Subcutaneous abdominal adipose tissue (tissue), 5 donors: Measurements from ENCODE around the gene ASXL2.

ENCODE experiments used
- H3K27ac ChIP-seq: one replicate; pipeline ENCODE4 v1.7.0; 2013; ENCODE audit warnings: low read depth, mild to moderate bottlenecking, inconsistent platforms, low read length, moderate library complexity
- H3K27me3 ChIP-seq, 5 donors: one replicate each; pipeline ENCODE4 v1.7.0; 2013; ENCODE audit warnings: low read length in 5 of 5, inconsistent platforms in 1 of 5; ENCODE audit not compliant: control insufficient read depth in 5 of 5, insufficient read depth in 4 of 5
- H3K36me3 ChIP-seq, 5 donors: one replicate each; pipeline ENCODE4 v1.7.0; 2013; ENCODE audit warnings: low read length in 5 of 5; ENCODE audit not compliant: control insufficient read depth in 5 of 5, insufficient read depth in 5 of 5
- H3K4me1 ChIP-seq, 5 donors: one replicate each; pipeline ENCODE4 v1.7.0; 2013; ENCODE audit warnings: low read length in 5 of 5, mild to moderate bottlenecking in 3 of 5, moderate library complexity in 1 of 5; ENCODE audit not compliant: control insufficient read depth in 5 of 5, insufficient read depth in 5 of 5
- H3K4me3 ChIP-seq, 5 donors: one replicate each; pipeline ENCODE4 v1.7.0; 2013; ENCODE audit warnings: low read length in 5 of 5, low read depth in 1 of 5
- H3K9ac ChIP-seq, 5 donors: one replicate each; pipeline ENCODE4 v1.7.0; 2013; ENCODE audit warnings: low read length in 5 of 5, mild to moderate bottlenecking in 4 of 5, moderate library complexity in 3 of 5
- H3K9me3 ChIP-seq, 5 donors: one replicate each; pipeline ENCODE4 v1.7.0; 2013; ENCODE audit warnings: low read length in 5 of 5; ENCODE audit not compliant: control insufficient read depth in 5 of 5
- donor health status: healthy.
- donor health status: healthy.
- donor health status: healthy.
- donor health status: healthy.
- donor health status: healthy.

Gene ASXL2

DNA sequence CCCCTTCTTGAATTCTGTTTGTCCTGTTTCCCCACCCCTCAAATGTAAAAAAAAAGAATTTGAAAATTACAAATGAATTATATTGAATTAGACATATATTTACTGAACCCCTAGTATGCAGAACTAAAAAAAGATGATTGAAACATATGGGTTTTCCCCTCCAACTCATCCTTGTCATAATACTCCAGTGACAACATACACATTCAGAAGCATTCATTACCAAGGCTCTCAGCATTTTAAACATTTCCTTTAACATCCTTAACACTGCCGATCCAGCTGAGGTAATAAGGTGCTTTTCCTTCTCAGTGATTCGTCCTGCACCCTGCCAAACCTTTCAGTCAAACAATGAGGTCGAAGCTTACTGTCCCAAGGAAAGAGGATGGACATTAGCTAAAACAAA lies 151.8 kb downstream of the ASXL2 start:
- peaks cover 0 to 4% (median 0%) of the 10 kb centered on the region in 5 donors for H3K27me3 ChIP-seq
- H3K36me3 ChIP-seq, result no peaks in the 10 kb centered on the region
- no peak overlapping the region for H3K9ac ChIP-seq
- H3K4me1 ChIP-seq, result peaks cover 0 to 4% (median 0%) of the 10 kb centered on the region in 5 donors
- H3K4me3 ChIP-seq, result no peak overlapping the region
- no peaks in the 10 kb centered on the region for H3K9me3 ChIP-seq
- H3K27ac ChIP-seq, result no peak overlapping the region

- H3K4me3 ChIP-seq, result no peak overlapping the region
- no peak overlapping the region for H3K27ac ChIP-seq
- H3K27me3 ChIP-seq, result peaks cover 0 to 4% (median 2%) of the 10 kb centered on the region in 5 donors
- no peak overlapping the region for H3K9ac ChIP-seq
- no peaks in the 10 kb centered on the region for H3K36me3 ChIP-seq
- no peaks in the 10 kb centered on the region for H3K9me3 ChIP-seq
- peaks cover 0 to 4% (median 0%) of the 10 kb centered on the region in 5 donors for H3K4me1 ChIP-seq
These were observed 152.4 kb downstream of the ASXL2 start for GRCh38 chr2:25725877-25726276.

- Histone ChIP-seq H3K27me3 (peaks cover 0 to 9% (median 7%) of the 10 kb centered on the region in 5 donors), H3K36me3 (no peaks in the 10 kb centered on the region), H3K27ac (no peak overlapping the region), H3K4me1 (peaks cover 0 to 4% (median 0%) of the 10 kb centered on the region in 5 donors), H3K4me3 (no peak overlapping the region), H3K9ac (no peak overlapping the region), H3K9me3 (no peaks in the 10 kb centered on the region)
These were observed 153.5 kb downstream of the ASXL2 start for GRCh38 chr2:25724756-25725155.

DNA sequence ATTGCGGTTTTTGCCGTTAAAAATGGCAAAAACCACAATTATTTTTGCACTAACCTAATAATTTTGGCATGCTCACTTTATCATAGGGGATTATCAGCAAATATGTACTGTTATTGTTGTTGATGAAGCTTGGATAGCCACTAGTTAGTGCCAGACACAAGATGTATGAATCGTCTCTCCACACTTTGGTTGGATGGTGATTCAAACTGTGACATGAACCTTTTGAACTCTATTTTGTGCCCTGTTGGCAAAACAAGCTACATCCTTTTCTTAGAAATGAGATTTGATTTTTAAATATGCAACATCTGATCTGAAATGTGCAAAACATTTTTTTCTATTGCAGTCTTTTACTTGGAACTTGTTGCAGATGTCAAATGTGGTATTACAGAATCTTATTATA lies 156.1 kb downstream of the ASXL2 start:
- Histone ChIP-seq H3K9me3 (no peaks in the 10 kb centered on the region), H3K27ac (no peak overlapping the region), H3K36me3 (no peaks in the 10 kb centered on the region), H3K4me3 (no peak overlapping the region), H3K27me3 (peaks cover 0 to 13% (median 9%) of the 10 kb centered on the region in 5 donors), H3K4me1 (no peaks in the 10 kb centered on the region), H3K9ac (no peak overlapping the region)

DNA sequence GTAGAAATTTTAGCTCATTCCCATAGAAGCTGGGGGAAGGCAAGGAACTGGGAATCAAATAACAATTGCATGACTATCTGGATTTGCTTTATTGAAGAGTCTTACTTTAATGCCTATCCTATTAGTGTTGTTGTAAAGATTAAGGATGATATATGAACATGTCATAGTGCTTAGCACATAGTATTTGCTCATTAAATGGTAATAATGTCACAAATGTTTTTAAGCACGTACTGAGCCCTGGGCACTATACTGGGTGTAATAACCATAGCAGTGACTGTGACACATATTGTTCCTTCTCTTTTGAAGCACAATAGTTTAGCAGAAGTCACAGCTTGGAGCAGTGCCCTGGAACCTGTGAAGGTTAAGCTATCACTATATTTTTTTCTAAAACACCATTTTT lies 157.7 kb downstream of the ASXL2 start:
- H3K4me3 ChIP-seq, result no peak overlapping the region
- no peaks in the 10 kb centered on the region for H3K36me3 ChIP-seq
- no peaks in the 10 kb centered on the region for H3K9me3 ChIP-seq
- H3K27me3 ChIP-seq, result peaks cover 0 to 13% (median 9%) of the 10 kb centered on the region in 5 donors
- H3K27ac ChIP-seq, result no peak overlapping the region
- H3K9ac ChIP-seq, result no peak overlapping the region
- no peaks in the 10 kb centered on the region for H3K4me1 ChIP-seq

GRCh38 chr2:25714740-25715139 lies 163.5 kb downstream of the ASXL2 start:
- H3K9me3 ChIP-seq, result no peaks in the 10 kb centered on the region
- H3K4me1 ChIP-seq, result peaks cover 0 to 6% (median 4%) of the 10 kb centered on the region in 5 donors
- H3K4me3 ChIP-seq, result no peak overlapping the region
- no peak overlapping the region for H3K9ac ChIP-seq
- H3K27ac ChIP-seq, result no peak overlapping the region
- peaks cover 0 to 4% (median 1%) of the 10 kb centered on the region in 5 donors for H3K27me3 ChIP-seq
- H3K36me3 ChIP-seq, result no peaks in the 10 kb centered on the region

- no peak overlapping the region for H3K9ac ChIP-seq
- no peaks in the 10 kb centered on the region for H3K9me3 ChIP-seq
- H3K36me3 ChIP-seq, result no peaks in the 10 kb centered on the region
- peaks cover 0 to 6% (median 4%) of the 10 kb centered on the region in 5 donors for H3K4me1 ChIP-seq
- H3K4me3 ChIP-seq, result no peak overlapping the region
- H3K27ac ChIP-seq, result no peak overlapping the region
- H3K27me3 ChIP-seq, result peaks cover 0 to 6% (median 3%) of the 10 kb centered on the region in 5 donors
These were observed 165.8 kb downstream of the ASXL2 start for GRCh38 chr2:25712455-25712854.

- H3K4me1 ChIP-seq, result peaks cover 0 to 6% (median 4%) of the 10 kb centered on the region in 5 donors
- peaks cover 0 to 6% (median 3%) of the 10 kb centered on the region in 5 donors for H3K27me3 ChIP-seq
- peak overlapping the region in 2 of 5 donors; percentile 46 to 57 for H3K4me3 ChIP-seq
- no peaks in the 10 kb centered on the region for H3K9me3 ChIP-seq
- peak overlapping the region in 1 of 5 donors; percentile 41 for H3K9ac ChIP-seq
- H3K36me3 ChIP-seq, result no peaks in the 10 kb centered on the region
- H3K27ac ChIP-seq, result no peak overlapping the region
These were observed 166.5 kb downstream of the ASXL2 start for GRCh38 chr2:25711675-25712354.

GRCh38 chr2:25710750-25711149 lies 167.5 kb downstream of the ASXL2 start:
- Histone ChIP-seq H3K9ac (no peak overlapping the region), H3K4me1 (peaks cover 0 to 6% (median 4%) of the 10 kb centered on the region in 5 donors), H3K9me3 (no peaks in the 10 kb centered on the region), H3K4me3 (no peak overlapping the region), H3K27me3 (peaks cover 0 to 6% (median 3%) of the 10 kb centered on the region in 5 donors), H3K27ac (no peak overlapping the region), H3K36me3 (no peaks in the 10 kb centered on the region)

DNA sequence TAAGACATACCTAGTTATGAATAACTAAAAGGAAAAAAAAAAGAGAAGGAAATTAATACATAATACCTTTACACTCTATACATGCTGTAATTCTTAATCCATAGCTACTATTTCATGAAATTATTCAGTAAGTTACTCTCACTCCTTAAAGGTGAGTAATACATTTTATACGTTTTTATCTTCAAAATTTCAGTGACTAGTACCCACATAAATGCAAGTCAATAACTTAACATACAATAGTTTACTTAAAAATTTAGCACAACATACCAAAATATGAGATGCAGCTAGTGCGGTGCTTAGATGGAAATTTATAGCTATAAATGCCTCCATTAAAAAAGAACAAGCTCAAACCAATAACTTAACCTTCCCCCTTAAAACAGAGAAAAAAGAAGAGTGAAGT lies 168.9 kb downstream of the ASXL2 start:
- H3K27ac ChIP-seq, result no peak overlapping the region
- peaks cover 0 to 6% (median 4%) of the 10 kb centered on the region in 5 donors for H3K4me1 ChIP-seq
- H3K27me3 ChIP-seq, result peaks cover 0 to 6% (median 3%) of the 10 kb centered on the region in 5 donors
- no peaks in the 10 kb centered on the region for H3K9me3 ChIP-seq
- no peaks in the 10 kb centered on the region for H3K36me3 ChIP-seq
- H3K4me3 ChIP-seq, result no peak overlapping the region
- no peak overlapping the region for H3K9ac ChIP-seq
